EL (cell line): Measurements from ENCODE around the gene TGIF1.

ENCODE experiments used
- DNase-seq: peaks from one replicate; pipeline ENCODE4 v3.0.0-alpha.2; 2016

Gene TGIF1

GRCh38 chr18:3486512-3486911 is 36.5 kb downstream of the TGIF1 start:
- no peak for DNase-seq

- DNase-seq = no peak
These were observed 39.5 kb downstream of the TGIF1 start for GRCh38 chr18:3489462-3489861.

- no peak for DNase-seq
These were observed 42.1 kb downstream of the TGIF1 start for GRCh38 chr18:3491981-3492555.

- DNase-seq = no peak
These were observed 42.7 kb downstream of the TGIF1 start for GRCh38 chr18:3492721-3493120.

- DNase-seq = no peak
These were observed 43.7 kb downstream of the TGIF1 start for GRCh38 chr18:3493501-3494244.

GRCh38 chr18:3494245-3494526 is 44.2 kb downstream of the TGIF1 start:
- DNase-seq = no peak

GRCh38 chr18:3494569-3494968 is 44.6 kb downstream of the TGIF1 start:
- DNase-seq = no peak

- DNase-seq = no peak
These were observed 45.9 kb downstream of the TGIF1 start for GRCh38 chr18:3495691-3496430.

GRCh38 chr18:3498698-3499471 is 48.9 kb downstream of the TGIF1 start:
- DNase-seq = peak; percentile 44

GRCh38 chr18:3499501-3499900 is 49.5 kb downstream of the TGIF1 start:
- peak; percentile 25 for DNase-seq

- peak; percentile 36 for DNase-seq
These were observed 50.0 kb downstream of the TGIF1 start for GRCh38 chr18:3500016-3500415.

GRCh38 chr18:3502650-3503049 is 52.7 kb downstream of the TGIF1 start:
- no peak for DNase-seq

GRCh38 chr18:3504637-3505036 is 54.7 kb downstream of the TGIF1 start:
- DNase-seq = no peak

- no peak for DNase-seq
These were observed 58.9 kb downstream of the TGIF1 start for GRCh38 chr18:3508576-3509549.
